ENCODE measurements around the gene SF3B3.
A peak's percentile ranks its signal among the peaks of the same experiment; 100 is the strongest.

The SF3B3 gene

GRCh38 chr16:70493802-70494201 lies 29.8 kb upstream of the SF3B3 start:
- TF ChIP-seq CTCF (IDR thresholded peaks at IDR 0.05; ENCODE audit: low read depth, low read length) = no peak
- H3K4me3 ChIP-seq (replicated peaks in 1 of 2; ENCODE audit: low read depth in 2 of 2, low read length in 2 of 2) = no peak overlapping the region
- DNase-seq (ENCODE audit: low read depth in 2 of 2) = no peak

- TF ChIP-seq CTCF (IDR thresholded peaks at IDR 0.05; ENCODE audit: low read depth, low read length) = no peak
- H3K4me3 ChIP-seq (replicated peaks in 1 of 2; ENCODE audit: low read depth in 2 of 2, low read length in 2 of 2) = no peak overlapping the region
- DNase-seq (ENCODE audit: low read depth in 2 of 2) = no peak
These were observed 29.3 kb upstream of the SF3B3 start for GRCh38 chr16:70494202-70494770.

- DNase-seq (ENCODE audit: low read depth in 2 of 2) = no peak
- no peak overlapping the region for H3K4me3 ChIP-seq (replicated peaks in 1 of 2; ENCODE audit: low read depth in 2 of 2, low read length in 2 of 2)
- no peak for TF ChIP-seq CTCF (IDR thresholded peaks at IDR 0.05; ENCODE audit: low read depth, low read length)
These were observed 28.8 kb upstream of the SF3B3 start for GRCh38 chr16:70494777-70495176.

- no peak for TF ChIP-seq CTCF (IDR thresholded peaks at IDR 0.05; ENCODE audit: low read depth, low read length)
- no peak overlapping the region for H3K4me3 ChIP-seq (replicated peaks in 1 of 2; ENCODE audit: low read depth in 2 of 2, low read length in 2 of 2)
- DNase-seq (ENCODE audit: low read depth in 2 of 2) = no peak
These were observed 28.0 kb upstream of the SF3B3 start for GRCh38 chr16:70495425-70496182.

GRCh38 chr16:70496513-70496912 lies 27.1 kb upstream of the SF3B3 start:
- no peak for DNase-seq (ENCODE audit: low read depth in 2 of 2)

GRCh38 chr16:70508752-70509151 lies 14.9 kb upstream of the SF3B3 start:
- no peak overlapping the region for H3K4me3 ChIP-seq (replicated peaks in 1 of 2; ENCODE audit: low read depth in 2 of 2, low read length in 2 of 2)
- DNase-seq (ENCODE audit: low read depth in 2 of 2) = peak; percentile 26 to 31
- TF ChIP-seq CTCF (IDR thresholded peaks at IDR 0.05; ENCODE audit: low read depth, low read length) = no peak

More at GRCh38 chr16:70496513-70496912, 27.1 kb upstream of the SF3B3 start:
- no peak for TF ChIP-seq CTCF (IDR thresholded peaks at IDR 0.05; ENCODE audit: low read depth, low read length)
- H3K4me3 ChIP-seq (replicated peaks in 1 of 2; ENCODE audit: low read depth in 2 of 2, low read length in 2 of 2) = no peak overlapping the region
